Inferior parietal cortex (tissue), 1 donor: Measurements from ENCODE around the gene EFNA4.
"Not testable (repeated sequence)": the region's sequence is repeated elsewhere in the genome, so short reads cannot be mapped to it uniquely, and the experiment has no call there.

Experiments
- DNase-seq: peaks from one replicate; pipeline ENCODE4 v3.0.0-alpha.2; 2016; ENCODE audit errors: extremely low spot score

EFNA4 gene

GRCh38 chr1:155086856-155087535, 23.5 kb downstream of the EFNA4 start:
- no peak for DNase-seq

- peak; percentile 86 for DNase-seq
These were observed 27.8 kb downstream of the EFNA4 start for GRCh38 chr1:155091071-155092051.

- DNase-seq, result no peak
These were observed 28.6 kb downstream of the EFNA4 start for GRCh38 chr1:155092131-155092530.

- no peak for DNase-seq
These were observed 29.1 kb downstream of the EFNA4 start for GRCh38 chr1:155092641-155093040.

GRCh38 chr1:155093911-155094621, 30.5 kb downstream of the EFNA4 start:
- DNase-seq, result peak; percentile 71

GRCh38 chr1:155094622-155094948, 31.0 kb downstream of the EFNA4 start:
- no peak for DNase-seq

- DNase-seq, result no peak
These were observed 35.8 kb downstream of the EFNA4 start for GRCh38 chr1:155099331-155099730.

GRCh38 chr1:155103325-155103724, 39.8 kb downstream of the EFNA4 start:
- DNase-seq, result no peak

GRCh38 chr1:155104605-155105534, 41.3 kb downstream of the EFNA4 start:
- no peak for DNase-seq

GRCh38 chr1:155105604-155106011, 42.1 kb downstream of the EFNA4 start:
- no peak for DNase-seq

GRCh38 chr1:155106862-155107261, 43.3 kb downstream of the EFNA4 start:
- DNase-seq, result no peak

- no peak for DNase-seq
These were observed 44.0 kb downstream of the EFNA4 start for GRCh38 chr1:155107309-155108264.

GRCh38 chr1:155108296-155108695, 44.8 kb downstream of the EFNA4 start:
- no peak for DNase-seq

- DNase-seq, result no peak
These were observed 46.8 kb downstream of the EFNA4 start for GRCh38 chr1:155110381-155110780.

GRCh38 chr1:155110826-155111225, 47.3 kb downstream of the EFNA4 start:
- no peak for DNase-seq

- no peak for DNase-seq
These were observed 50.0 kb downstream of the EFNA4 start for GRCh38 chr1:155113450-155113980.

- no peak for DNase-seq
These were observed 52.7 kb downstream of the EFNA4 start for GRCh38 chr1:155116113-155116764.

GRCh38 chr1:155117610-155118009, 54.1 kb downstream of the EFNA4 start:
- DNase-seq, result no peak

GRCh38 chr1:155118090-155118489, 54.5 kb downstream of the EFNA4 start:
- DNase-seq, result not testable (repeated sequence)
